GM12864 (cell line): Measurements from ENCODE around the gene GRM7.

Experiments
- DNase-seq: peaks from one replicate; pipeline ENCODE4 v3.0.0-alpha.2; 2011; ENCODE audit warnings: low read depth
- H3K4me3 ChIP-seq: 2 replicates; pipeline ENCODE4 v1.5.1; 2011; ENCODE audit warnings: mild to moderate bottlenecking, low read depth, low read length, control low read depth
- TF ChIP-seq, protein P1 (sequence below): IDR thresholded peaks from 2 replicates; pipeline ENCODE4 v1.5.1; 2011; ENCODE audit warnings: low read depth, mild to moderate bottlenecking, moderate library complexity, low read length, control low read depth, inconsistent platforms; ENCODE audit errors: missing control alignments

Gene GRM7

DNA sequence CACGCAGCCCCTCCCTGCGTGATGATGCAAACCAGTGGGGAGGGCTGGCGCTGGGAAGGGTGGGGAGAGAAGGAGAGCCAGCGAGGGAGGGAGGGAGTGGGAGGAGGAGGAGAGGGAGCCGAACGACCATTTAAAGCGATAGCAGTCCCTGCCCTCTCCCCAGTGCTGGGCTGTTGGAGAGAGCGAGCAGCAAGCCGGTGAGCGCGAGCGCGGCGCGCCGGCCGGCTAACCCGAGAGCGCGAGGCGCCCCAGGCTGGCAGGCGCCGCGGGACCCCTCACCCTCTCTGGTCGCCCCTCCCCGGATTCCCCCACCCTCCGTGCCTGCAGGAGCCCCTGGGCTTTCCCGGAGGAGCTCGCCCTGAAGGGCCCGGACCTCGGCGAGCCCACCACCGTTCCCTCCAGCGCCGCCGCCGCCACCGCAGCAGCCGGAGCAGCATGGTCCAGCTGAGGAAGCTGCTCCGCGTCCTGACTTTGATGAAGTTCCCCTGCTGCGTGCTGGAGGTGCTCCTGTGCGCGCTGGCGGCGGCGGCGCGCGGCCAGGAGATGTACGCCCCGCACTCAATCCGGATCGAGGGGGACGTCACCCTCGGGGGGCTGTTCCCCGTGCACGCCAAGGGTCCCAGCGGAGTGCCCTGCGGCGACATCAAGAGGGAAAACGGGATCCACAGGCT is at the start of gene GRM7:
Gene GRM7, plus strand, starts transcription at position 162 of the 671 bp plus-strand sequence.
- no peak within 1 kb of the TSS for H3K4me3 ChIP-seq
- TF ChIP-seq, protein P1, sequence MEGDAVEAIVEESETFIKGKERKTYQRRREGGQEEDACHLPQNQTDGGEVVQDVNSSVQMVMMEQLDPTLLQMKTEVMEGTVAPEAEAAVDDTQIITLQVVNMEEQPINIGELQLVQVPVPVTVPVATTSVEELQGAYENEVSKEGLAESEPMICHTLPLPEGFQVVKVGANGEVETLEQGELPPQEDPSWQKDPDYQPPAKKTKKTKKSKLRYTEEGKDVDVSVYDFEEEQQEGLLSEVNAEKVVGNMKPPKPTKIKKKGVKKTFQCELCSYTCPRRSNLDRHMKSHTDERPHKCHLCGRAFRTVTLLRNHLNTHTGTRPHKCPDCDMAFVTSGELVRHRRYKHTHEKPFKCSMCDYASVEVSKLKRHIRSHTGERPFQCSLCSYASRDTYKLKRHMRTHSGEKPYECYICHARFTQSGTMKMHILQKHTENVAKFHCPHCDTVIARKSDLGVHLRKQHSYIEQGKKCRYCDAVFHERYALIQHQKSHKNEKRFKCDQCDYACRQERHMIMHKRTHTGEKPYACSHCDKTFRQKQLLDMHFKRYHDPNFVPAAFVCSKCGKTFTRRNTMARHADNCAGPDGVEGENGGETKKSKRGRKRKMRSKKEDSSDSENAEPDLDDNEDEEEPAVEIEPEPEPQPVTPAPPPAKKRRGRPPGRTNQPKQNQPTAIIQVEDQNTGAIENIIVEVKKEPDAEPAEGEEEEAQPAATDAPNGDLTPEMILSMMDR, result no peak
- no peak for DNase-seq

DNA sequence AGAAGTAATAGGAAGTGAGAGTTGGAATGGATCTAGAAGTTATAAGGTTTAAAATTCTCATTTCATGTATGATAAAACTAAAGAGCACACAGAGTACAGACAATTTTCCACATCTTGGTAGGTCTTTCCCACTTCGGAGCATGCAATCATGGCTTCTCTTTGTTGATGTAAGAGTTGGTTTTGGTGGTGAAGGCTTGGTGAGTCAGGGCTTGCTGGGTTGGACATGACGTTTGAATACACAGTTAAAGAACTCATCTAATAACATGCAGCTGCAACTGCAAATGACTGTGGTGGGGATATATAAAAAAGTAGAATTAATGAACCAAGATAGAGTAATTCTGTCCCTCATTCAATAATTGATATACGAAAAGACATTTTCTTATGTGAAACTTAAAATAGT is 39.5 kb upstream of the GRM7 start:
- H3K4me3 ChIP-seq, result no peak overlapping the region
- no peak for DNase-seq
- TF ChIP-seq, protein P1, result no peak

DNA sequence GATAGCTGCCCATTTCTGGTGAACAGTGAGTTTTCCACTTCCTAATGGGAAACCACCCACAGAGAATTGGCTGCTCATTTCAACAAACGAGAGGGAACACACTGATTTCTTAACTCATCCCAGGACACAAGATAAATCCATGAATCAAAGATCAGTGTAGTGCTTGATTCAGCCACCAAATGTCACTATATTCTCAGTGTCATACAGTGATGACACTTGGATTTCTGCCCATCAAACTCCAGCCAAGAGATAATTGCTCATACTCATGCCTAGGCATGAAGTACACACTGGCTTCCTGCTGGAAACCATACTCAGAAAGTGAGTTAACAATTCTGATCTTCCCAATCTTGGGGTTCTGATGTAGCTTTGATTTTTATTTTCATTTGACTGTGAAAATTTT is 35.4 kb upstream of the GRM7 start:
- H3K4me3 ChIP-seq, result no peak overlapping the region
- TF ChIP-seq, protein P1, result no peak
- no peak for DNase-seq

DNA sequence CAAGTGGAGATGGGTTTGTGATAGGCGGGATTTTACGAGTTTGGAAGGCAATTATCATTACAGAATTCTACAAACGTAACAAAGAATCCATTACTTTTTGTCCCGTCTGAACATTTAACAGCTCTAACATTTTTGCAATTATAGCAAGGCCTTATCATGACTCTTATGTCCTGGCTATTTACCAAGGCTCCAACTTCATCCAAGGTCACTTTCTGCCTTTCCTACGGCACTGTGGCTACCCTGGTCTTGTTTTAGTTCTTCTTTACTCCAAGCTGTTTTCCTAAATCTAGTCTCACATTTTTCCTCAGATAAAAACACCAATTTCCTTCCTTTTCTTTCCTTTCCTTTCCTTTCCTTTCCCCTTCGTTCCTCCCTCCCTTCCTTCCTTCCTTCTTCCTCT is 33.5 kb upstream of the GRM7 start:
- no peak overlapping the region for H3K4me3 ChIP-seq
- TF ChIP-seq, protein P1, result no peak
- DNase-seq, result no peak

DNA sequence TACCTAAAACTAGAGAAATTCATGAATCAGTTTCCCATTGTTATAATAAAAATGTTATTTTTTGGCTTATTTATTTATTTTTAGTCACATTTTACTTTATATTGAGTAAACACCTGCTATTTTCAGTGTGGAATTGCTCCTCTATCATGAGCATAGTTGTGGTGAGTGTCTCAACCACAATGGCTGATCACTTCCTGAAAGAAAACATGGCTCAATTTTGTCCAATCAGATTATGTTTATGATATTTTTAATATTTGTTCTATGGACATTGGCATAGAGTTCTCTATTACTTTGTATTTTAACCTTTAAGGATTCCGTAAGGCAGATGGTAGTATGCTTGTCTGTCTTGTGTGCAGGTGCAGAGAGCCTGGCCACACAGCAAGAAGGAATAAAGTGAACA is 16.2 kb upstream of the GRM7 start:
- TF ChIP-seq, protein P1, result no peak
- H3K4me3 ChIP-seq, result no peak overlapping the region
- DNase-seq, result no peak

DNA sequence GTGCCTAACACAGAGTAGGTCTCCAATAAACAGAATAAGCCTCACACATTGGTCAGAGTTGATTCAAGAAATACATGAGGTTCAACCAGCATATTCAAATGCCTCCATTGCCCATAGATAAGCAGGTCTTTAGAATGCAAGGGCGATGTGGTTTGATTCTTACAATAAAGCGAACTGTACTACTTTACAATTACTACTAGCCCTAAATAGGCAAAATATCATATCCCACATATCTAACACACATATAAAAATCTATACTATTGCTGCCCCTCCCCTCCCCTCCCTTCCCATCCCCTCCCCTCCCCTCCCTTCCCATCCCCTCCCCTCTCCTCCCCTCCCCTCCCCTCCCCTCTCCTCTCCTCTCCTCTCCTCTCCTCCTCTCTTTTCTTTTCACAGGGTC is 6.7 kb upstream of the GRM7 start:
- no peak for DNase-seq
- H3K4me3 ChIP-seq, result no peak overlapping the region
- TF ChIP-seq, protein P1, result no peak

DNA sequence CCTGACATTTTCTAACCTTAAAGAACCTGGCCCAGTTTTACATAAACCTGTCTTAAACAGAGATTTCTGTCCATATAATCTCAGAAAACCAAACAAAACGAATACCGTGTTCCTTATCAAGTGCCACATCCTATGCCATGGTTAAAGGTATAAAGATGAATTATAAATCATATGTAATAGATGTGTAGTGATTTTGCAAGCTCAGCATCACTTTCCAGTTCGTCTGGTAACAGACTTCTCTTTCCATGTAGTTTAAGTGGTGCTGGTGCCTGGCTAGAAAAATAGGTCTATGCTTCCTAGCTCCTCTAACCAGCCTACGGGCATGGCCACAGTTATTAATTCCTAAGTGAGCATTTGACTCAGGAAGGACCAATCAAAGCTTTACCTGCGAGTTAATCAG is 3.4 kb upstream of the GRM7 start:
- TF ChIP-seq, protein P1, result no peak
- no peak for DNase-seq

More for the DNA sequence above, 3.4 kb upstream of the GRM7 start:
- no peak overlapping the region for H3K4me3 ChIP-seq
